Hypothalamus (tissue), 51 donors: ENCODE measurements around the gene IRF2.
A peak's percentile ranks its signal among the peaks of the same experiment; 100 is the strongest.
"Not testable (repeated sequence)": the region's sequence is repeated elsewhere in the genome, so short reads cannot be mapped to it uniquely, and the experiment has no call there.

ENCODE experiments used
- DNase-seq, 51 donors: peaks; one replicate each; lab custom pipeline; 2025; lab: John Stamatoyannopoulos, UW

IRF2 gene

DNA sequence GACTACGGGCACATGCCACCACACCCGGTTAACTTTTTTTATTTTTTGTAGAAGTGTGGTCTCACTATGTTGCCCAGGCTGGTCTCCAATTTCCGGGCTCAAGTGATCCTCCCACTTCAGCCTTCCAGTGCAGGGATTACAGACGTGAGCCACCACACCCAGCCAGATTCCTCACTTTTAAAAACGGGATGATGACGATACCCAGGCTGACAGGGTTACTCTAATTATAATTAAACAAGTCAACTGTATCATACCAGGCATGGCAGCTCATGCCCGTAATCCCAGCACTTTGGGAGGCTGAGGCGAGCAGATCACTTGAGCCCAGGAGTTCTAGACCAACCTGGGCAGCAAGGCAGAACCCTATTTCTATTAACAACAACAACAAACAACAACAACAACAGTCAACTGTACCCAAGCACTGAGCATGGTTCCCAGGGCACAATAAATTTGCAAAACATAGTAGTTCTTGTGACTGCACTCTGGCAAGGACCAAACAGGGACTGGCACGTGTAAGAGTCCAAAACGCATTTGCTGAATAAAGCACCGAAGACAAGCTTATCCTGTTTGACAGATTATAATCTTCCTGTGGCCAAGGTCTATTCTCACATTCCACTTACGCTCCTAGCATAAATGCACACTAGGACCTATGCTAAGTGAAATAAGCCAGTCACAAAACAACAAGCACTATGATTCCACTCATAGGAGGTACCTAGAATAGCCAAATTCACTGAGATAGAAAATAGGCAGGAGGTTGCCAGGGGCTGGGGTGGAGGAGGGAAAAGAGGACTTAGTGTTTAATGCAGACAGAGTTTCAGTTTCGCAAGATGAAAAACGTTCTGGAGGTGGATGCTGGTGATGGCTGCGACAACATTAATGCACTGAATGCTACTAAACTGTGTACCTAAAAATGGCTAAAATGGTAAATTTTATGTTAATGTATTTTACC lies 77.5 kb downstream of the IRF2 start:
- DNase-seq: no peak

GRCh38 chr4:184395971-184396391 lies 78.4 kb downstream of the IRF2 start:
- no peak for DNase-seq

DNA sequence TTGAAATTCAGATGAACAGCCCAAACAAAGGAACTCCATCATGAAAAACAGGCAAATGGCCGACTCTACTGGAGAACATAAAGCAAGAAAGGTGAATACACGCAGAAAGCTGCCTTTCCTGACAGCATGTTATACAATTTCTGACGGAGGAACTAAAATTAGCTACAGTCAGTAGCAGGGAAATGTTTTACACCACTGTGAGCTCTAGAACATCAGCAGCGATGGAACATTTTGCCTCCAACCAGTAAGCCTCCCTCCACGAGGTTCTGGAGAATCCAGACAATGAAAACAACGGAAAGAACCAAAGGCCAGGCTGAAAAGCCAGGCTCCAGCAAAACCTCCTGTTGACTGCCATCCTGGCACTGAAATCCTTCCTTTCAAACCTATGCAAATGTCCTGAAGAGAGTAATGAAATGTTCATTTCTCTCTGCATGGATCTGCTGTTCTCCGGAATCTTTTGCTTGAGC lies 78.9 kb downstream of the IRF2 start:
- peak in 3 of 51 donors; percentile 24 to 52 (median 40) for DNase-seq

GRCh38 chr4:184392748-184393559 lies 81.4 kb downstream of the IRF2 start:
- peak in 4 of 51 donors; percentile 19 to 33 (median 28) for DNase-seq

DNA sequence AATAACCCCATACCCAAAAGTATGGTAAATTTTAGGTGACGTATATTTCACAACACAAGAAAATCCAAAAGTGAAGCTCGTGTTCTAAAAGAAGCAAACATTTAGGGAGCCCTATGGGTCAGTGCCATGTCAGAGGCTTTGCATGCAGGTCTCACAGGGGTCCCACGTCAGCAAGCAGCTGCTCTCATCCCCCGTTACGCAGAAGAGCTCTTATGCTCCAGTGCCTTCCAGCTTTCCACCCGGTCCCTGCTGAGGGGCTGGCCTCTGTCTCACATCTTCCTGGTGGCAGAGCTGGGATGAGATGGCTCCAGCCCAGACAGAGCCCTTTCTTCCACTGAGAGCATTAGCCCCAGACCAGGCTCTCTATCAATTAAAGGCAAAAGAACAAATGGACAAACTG lies 82.0 kb downstream of the IRF2 start:
- peak in 1 of 51 donors; percentile 24 for DNase-seq

- no peak for DNase-seq
These were observed 84.1 kb downstream of the IRF2 start for GRCh38 chr4:184389978-184390900.

DNA sequence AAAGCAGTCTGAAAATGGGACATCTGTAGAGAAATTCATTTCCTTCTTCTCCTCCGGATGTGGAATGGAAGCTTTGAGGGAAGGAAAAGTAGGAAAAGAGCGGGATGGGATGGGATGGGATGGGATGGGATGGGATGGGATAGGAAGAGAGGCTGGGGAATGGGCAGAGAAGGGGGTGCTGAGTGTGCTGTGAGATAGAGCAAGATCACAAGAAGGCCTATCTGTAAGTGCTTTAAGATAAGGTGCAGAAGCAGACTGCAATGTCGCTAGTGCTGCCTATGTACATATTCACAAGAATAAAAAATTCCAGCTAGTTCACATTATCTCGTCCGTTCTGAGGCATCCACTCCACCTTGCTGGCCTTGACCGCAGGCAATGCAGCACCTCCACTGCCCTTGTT lies 86.2 kb downstream of the IRF2 start:
- DNase-seq: no peak

- no peak for DNase-seq
These were observed 87.0 kb downstream of the IRF2 start for GRCh38 chr4:184387351-184387750.

GRCh38 chr4:184386271-184386781 lies 88.0 kb downstream of the IRF2 start:
- DNase-seq: no peak

DNA sequence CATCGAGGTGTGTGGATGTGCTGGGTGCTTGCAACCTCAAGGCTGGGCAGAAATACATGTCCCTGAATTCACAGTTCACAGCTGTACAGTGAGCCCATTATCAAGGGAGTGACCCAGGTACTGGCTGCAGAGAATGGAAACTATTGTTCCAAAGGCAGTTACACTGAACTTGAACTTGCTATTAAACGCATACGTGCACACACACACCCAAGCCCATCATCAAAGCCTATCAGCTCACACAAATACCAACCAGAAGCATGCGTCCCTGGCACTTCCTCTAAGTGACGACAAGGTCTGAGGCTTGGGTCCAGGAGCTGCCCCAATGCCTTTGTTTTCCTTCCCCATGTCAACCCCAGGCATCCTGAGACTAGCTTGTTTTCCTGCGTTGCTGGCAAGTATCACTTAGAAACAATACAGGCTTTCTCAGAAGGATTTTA lies 88.6 kb downstream of the IRF2 start:
- peak in 15 of 51 donors; percentile 11 to 67 (median 33) for DNase-seq

DNA sequence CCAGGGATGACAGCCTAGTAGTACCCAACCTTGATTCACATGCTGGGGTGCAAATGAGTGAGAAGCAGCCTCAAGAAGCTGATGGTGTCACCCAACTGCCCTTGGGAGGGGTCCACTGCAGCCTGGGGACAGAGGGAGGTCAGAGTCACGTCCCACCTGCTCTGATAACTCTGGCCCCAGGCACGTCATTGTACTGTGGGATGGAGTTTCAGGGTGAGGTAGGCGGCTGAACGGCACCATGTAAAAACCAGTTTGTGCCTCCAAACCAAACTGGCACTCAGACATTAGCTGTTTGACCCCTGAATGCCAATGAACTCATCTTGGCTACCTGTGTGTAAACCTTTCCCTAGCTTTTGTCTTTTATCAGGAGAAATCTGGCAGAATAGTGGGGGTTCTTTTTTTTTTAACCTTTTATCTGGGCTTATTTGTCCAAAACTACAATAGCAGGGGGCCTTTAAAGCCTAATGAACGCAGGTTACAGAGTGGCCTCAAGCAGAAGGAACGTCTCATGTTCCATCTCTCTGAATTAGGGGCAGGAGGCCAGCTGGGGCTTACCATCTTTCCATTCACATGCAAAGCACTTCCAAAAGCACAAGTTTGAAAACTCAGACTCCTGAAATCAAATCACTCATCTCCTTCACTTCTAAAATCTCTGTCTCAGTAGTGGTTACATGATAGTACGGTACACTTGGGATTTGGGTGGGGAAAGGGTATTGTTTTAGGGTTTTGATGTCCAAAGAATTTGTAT lies 89.4 kb downstream of the IRF2 start:
- no peak for DNase-seq

DNA sequence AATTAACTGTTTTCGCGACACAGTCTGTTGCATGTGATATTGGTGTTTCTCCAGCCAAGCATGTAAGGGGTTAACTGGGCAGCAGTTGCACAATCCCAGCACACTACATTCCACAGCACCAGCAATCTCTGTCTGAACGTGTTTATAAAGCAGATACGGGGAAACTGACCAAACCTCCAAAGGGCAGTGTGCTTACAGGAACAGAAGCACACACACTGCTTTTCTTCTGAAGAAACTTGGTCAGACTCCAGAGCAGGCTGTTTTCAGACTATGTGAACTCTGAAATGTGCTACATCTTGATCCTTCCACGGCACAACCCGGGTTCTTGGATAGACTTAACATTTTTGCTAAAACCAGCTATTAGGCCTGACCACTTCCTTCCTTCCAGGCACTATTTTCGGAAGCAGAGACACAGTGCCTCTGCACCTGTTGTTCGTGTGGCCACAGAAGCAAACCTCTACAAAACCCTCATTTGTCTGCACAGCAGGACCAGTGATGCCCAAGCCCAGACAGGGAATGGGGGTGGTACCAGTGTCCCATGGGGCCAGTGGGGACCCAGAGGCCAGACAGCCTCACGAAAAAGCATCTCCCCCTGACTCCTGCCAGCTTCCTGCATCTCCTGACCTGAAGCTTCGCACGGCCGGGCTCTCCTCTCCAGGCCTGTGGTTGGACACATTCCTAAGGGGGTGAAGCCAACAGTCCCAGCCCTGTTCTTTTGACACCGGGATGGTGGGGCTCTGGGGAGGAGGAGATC lies 90.1 kb downstream of the IRF2 start:
- DNase-seq: peak in 5 of 51 donors; percentile 14 to 29 (median 17)

DNA sequence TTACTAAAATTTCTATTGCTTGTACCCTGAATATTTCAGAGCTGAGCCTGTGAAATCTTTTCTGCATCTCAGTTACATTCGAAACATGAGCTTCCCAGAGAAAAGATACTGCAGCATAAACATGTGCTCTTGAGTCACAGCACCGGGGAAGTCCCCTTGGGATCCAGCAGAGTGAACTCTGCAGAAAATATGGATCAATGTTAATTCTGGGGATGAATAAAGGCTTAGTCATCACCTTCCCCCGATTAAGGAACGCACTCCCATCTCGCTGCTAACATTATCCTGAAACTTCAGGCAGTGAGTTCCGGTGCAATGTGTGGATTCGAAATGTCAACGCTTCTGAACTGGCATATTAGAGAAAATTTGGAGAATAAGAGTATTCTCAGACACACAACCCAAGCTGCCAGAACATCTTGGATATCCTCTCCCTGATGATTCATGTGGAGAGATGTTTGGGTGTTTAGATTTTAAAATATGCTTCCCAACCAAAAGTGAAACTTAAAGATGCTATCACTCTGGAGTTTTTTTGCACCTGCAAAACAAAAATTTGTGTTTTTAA lies 90.8 kb downstream of the IRF2 start:
- DNase-seq: peak in 2 of 51 donors; percentile 11 to 42

DNA sequence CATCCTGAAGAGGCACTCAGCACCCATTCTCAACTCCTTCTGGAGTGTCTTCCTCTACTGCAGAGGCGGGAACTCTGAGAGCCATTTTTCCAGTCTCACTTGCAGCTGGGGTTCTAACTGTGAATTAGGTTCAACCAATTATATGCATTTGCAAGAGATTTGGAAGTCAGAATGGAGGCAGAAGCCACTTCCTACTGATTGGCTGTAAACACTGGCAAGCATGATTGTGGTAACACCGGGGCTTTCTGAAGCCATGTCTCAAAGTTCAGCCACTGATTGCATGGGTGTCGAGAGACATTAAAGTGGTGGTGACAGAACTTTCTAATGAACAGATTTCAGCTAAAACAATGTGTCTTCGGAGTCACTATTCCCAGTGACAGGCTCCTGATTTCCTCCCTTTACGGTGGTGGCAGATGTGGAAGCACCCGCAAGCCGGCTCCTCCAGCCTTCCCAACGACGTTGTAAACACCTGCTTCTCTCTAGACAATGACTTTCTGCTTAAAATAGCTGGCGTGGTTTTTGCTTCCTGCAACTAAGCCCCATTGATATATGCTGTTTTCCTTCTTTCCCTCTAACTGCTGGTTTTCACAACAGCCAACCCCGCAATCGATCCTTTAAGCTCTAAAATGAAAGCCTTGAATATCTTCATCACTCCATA lies 92.0 kb downstream of the IRF2 start:
- no peak for DNase-seq

DNA sequence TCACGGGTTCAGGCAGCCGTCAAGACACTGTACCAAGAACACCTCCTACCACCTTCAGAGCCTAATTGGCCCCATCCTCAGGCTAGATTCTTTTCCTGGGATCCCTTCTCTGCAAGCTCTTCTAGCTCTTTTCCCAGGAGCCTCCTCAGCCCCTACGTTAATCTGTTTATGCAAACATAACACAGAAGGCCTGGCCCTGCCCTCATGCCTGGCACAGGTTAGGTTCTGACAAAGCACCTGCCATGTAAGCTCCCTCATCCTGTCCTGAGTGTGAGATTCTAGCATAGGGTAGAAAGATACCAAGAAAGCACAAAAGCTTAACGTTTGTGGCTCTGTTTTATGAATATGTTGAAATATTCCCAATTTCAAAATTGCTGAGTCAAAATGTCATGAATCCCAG lies 93.6 kb downstream of the IRF2 start:
- DNase-seq: no peak

DNA sequence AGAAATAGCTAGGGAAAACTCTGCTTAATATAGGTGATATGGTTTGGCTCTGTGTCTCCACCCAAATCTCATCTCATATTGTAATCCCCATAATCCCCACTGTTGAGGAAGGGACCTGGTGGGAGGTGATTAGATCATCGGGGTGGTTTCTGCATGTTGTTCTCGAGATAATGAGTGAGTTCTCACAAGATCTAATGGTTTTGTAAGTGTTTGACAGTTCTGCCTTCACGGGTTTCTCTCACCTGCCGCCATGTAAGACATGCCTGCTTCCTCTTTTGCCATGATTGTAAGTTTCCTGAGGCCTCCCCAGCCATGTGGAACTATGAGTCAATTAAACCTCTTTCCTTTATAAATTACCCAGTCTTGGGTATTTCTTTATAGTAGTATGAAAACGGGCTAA lies 94.1 kb downstream of the IRF2 start:
- not testable (repeated sequence) for DNase-seq

- no peak for DNase-seq
These were observed 97.4 kb downstream of the IRF2 start for GRCh38 chr4:184376923-184377322.
